ENCODE measurements around the gene U2AF2.

U2AF2 gene

GRCh38 chr19:55644191-55644833 lies 10.5 kb upstream of the U2AF2 start:
- DNase-seq = no peak

- no peak for DNase-seq
Observed at GRCh38 chr19:55644842-55645511, 9.9 kb upstream of the U2AF2 start.

GRCh38 chr19:55645512-55645881 lies 9.3 kb upstream of the U2AF2 start:
- no peak for DNase-seq

GRCh38 chr19:55646889-55647731 lies 7.7 kb upstream of the U2AF2 start:
- no peak for DNase-seq

GRCh38 chr19:55647732-55648584 lies 6.9 kb upstream of the U2AF2 start, which contains the start of gene CCDC106:
Gene CCDC106 (plus strand): TSS chr19:55648212. CDS start chr19:55649047, 835 bp downstream.
- no peak for DNase-seq

- no peak for DNase-seq
Observed at GRCh38 chr19:55648585-55649267, 6.1 kb upstream of the U2AF2 start.

- no peak for DNase-seq
Observed at GRCh38 chr19:55649268-55650125, 5.3 kb upstream of the U2AF2 start.

GRCh38 chr19:55650126-55650557 lies 4.7 kb upstream of the U2AF2 start:
- DNase-seq = no peak

GRCh38 chr19:55650602-55651230 lies 4.1 kb upstream of the U2AF2 start:
- no peak for DNase-seq

- no peak for DNase-seq
Observed at GRCh38 chr19:55651236-55651635, 3.6 kb upstream of the U2AF2 start.

- DNase-seq = no peak
Observed at GRCh38 chr19:55652311-55653128, 2.3 kb upstream of the U2AF2 start.

- peak; percentile 95 for DNase-seq
Observed at GRCh38 chr19:55653651-55654322, 1.0 kb upstream of the U2AF2 start.

GRCh38 chr19:55654323-55654867 lies 440 bp upstream of the U2AF2 start:
- DNase-seq = peak; percentile 99

GRCh38 chr19:55655648-55656040 lies 809 bp downstream of the U2AF2 start:
- no peak for DNase-seq

- no peak for DNase-seq
Observed at GRCh38 chr19:55656552-55656951, 1.7 kb downstream of the U2AF2 start.

GRCh38 chr19:55656988-55657747 lies 2.3 kb downstream of the U2AF2 start:
- DNase-seq = no peak

- no peak for DNase-seq
Observed at GRCh38 chr19:55658846-55659459, 4.1 kb downstream of the U2AF2 start.

- DNase-seq = no peak
Observed at GRCh38 chr19:55659822-55660221, 5.0 kb downstream of the U2AF2 start.

Data from DMS153 (cell line).